ENCODE results near the gene NOM1.

DNA sequence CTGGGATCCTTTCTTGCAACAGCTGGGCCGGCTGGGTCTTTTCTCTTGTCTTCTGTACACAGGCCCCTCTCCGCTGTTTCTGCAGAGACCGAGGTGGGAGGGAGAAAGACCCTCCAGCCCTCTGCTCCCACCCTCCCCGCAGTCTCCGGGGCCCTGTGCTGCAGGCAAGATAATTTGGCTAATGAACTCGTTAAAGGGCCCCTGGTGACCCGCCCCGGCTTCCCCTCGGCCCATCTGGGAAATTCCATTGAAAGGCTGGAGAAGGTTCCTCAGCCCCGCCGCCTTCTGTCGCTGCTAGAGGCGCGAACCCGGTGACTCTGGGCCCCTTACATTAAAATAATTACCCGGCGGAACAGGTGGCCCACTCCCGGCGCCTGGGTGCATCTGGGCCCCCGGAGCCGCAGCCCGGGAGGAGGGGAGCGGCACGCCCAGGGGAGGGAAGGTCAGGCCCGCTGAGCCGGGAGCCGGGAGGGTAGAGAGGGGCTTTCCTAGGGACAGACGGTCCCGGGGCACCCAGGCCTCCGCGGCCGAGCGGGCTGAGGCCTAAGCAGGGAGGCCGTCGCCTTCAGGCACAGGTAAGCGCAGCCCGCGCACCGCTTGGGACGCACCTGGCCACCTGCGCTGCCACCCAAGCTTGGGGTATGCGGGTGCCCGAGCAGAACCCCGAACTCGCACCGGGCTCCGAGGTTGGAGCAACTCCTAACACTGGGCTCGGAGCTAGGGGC lies 68.3 kb downstream of the NOM1 start:
- TF ChIP-seq, protein P1, sequence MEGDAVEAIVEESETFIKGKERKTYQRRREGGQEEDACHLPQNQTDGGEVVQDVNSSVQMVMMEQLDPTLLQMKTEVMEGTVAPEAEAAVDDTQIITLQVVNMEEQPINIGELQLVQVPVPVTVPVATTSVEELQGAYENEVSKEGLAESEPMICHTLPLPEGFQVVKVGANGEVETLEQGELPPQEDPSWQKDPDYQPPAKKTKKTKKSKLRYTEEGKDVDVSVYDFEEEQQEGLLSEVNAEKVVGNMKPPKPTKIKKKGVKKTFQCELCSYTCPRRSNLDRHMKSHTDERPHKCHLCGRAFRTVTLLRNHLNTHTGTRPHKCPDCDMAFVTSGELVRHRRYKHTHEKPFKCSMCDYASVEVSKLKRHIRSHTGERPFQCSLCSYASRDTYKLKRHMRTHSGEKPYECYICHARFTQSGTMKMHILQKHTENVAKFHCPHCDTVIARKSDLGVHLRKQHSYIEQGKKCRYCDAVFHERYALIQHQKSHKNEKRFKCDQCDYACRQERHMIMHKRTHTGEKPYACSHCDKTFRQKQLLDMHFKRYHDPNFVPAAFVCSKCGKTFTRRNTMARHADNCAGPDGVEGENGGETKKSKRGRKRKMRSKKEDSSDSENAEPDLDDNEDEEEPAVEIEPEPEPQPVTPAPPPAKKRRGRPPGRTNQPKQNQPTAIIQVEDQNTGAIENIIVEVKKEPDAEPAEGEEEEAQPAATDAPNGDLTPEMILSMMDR (IDR thresholded peaks at IDR 0.05 in 4 of 5, conservative IDR thresholded peaks at IDR 0.05 in 1 of 5), result no peak
- no peak for TF ChIP-seq POLR2A (IDR thresholded peaks at IDR 0.05)

Measured in gastrocnemius medialis (tissue), 4 donors.